NCI-H69 (cell line): ENCODE results near the gene DNAJC17.
A peak's percentile ranks its signal among the peaks of the same experiment; 100 is the strongest.

Source experiments
- DNase-seq: peaks from one replicate; lab custom pipeline; 2025; lab: John Stamatoyannopoulos, UW

DNAJC17 gene, protein sequence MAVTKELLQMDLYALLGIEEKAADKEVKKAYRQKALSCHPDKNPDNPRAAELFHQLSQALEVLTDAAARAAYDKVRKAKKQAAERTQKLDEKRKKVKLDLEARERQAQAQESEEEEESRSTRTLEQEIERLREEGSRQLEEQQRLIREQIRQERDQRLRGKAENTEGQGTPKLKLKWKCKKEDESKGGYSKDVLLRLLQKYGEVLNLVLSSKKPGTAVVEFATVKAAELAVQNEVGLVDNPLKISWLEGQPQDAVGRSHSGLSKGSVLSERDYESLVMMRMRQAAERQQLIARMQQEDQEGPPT

DNA sequence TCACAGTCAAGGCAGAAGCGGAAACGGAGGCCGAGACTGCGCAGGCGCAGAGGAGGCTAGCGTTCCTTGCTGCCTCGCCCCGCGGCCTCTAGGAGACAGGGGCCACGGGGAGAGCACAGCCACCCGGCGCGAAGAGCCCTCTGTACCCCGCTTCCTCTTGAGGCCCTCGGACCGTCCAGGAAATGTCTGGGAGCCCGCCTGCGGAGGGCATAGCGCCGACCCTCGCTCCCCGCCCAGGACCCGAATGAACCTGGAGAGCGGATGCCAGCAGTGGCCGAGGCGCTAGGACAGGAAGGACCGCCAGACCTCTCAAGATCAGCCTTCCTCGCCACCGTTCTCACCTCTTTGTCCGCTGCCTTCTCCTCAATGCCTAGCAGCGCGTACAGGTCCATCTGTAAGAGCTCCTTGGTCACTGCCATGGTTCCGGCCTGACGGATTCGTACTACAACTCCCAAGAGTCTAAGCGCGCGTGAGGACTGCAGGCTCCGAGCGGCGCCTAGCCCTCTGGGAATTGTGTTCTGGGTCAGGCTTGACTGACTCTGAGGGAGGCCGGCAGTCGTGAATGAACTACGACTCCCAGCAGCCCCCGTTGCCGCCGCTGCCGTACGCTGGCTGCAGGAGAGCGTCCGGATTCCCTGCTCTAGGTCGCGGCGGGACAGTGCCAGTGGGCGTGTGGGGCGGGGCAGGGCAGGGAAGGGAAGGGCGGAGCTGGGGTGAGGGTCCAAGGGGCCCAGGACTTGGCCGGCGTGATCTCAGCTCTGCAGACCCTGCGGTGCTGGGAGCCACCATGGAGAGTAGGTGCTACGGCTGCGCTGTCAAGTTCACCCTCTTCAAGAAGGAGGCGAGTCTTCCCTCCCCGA lies at the start of gene DNAJC17, which contains the start of gene ZFYVE19:
DNAJC17 (minus strand) TSS at position 446 of the 860 bp plus-strand sequence; CDS start at position 419, 27 bp downstream.
ZFYVE19 (plus strand) TSS at position 62 of the 860 bp plus-strand sequence; CDS start at position 563, 501 bp downstream.
- DNase-seq: peak; percentile 100

DNA sequence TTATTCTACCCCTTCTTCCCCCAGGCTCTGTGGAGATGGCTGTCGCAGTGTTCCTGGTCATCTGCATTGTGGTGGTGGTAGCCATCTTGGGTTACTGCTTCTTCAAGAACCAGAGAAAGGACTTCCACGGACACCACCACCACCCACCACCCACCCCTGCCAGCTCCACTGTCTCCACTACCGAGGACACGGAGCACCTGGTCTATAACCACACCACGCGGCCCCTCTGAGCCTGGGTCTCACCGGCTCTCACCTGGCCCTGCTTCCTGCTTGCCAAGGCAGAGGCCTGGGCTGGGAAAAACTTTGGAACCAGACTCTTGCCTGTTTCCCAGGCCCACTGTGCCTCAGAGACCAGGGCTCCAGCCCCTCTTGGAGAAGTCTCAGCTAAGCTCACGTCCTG lies 49.5 kb upstream of the DNAJC17 start:
- no peak for DNase-seq

DNA sequence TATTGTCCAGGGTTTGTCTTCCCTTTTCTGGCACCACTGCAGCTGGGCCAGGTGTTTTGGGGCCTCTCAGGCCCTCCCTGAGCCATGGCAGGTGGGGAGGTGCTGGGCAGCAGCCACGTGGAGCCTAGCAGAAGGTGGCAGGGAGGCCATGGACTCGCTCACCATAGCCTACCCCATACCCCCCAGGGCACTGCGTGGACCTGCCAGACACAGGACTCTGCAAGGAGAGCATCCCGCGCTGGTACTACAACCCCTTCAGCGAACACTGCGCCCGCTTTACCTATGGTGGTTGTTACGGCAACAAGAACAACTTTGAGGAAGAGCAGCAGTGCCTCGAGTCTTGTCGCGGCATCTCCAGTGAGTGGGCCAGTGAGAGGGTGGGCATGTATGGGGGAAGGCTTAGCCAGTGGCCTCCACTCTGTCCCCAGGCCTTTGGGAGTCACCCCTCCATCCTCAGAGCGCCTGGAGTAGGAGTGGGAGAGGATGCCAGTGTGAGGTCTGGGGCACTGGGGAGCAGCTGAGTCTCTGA lies 48.5 kb upstream of the DNAJC17 start:
- no peak for DNase-seq

DNA sequence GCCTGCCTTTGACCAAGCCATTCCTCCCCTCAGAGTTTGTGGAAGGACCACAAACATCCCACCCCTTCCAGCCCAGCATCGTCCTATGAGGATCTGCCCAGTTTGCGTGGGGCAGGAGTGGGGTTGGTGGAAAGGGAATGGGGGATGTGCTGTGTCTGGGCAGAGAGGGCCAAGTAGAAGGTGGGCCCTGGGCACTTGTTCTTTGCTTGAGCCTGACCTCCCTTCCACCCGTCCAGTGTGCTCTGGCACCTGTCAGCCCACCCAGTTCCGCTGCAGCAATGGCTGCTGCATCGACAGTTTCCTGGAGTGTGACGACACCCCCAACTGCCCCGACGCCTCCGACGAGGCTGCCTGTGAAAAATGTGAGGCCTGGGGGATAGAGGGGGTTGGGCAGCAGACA lies 46.9 kb upstream of the DNAJC17 start:
- no peak for DNase-seq

DNA sequence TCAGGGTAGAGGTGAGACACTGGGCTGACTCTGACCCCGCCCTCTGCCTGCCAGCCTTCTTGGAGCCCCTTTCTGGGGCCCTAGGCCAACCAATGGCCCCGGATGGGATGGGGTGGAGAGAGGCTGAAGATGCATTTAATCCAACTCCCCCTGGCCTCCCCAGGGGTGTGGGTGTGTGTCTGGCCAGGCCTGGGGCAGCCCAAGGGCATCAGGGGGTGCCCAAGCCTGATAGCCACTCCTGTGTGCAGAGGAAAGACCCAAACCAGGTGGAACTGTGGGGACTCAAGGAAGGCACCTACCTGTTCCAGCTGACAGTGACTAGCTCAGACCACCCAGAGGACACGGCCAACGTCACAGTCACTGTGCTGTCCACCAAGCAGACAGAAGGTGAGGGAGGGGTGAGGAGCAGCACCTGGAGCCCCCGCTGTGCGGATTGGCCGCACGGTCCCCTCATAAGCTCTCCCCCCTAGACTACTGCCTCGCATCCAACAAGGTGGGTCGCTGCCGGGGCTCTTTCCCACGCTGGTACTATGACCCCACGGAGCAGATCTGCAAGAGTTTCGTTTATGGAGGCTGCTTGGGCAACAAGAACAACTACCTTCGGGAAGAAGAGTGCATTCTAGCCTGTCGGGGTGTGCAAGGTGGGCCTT lies 46.1 kb upstream of the DNAJC17 start:
- no peak for DNase-seq

DNA sequence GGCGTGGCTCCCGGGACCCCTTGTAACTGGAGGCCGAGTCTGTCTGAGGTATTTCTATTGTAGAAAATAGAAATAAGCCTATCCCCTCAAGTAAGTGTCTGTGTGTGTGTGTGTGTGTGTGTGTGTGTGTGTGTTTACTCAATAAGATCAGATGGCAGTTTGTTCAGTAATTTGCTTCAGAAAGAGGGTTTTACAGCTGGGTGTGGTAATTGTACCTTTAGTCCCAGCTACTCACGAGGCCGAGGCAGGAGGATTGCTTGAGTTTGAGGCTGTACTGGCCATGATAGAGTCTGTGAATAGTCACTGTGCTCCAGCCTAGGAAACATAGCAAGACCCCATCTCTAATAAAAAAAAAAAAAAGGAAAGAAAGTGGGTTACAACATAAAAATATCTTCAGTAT lies 45.3 kb upstream of the DNAJC17 start:
- DNase-seq: peak; percentile 48

DNA sequence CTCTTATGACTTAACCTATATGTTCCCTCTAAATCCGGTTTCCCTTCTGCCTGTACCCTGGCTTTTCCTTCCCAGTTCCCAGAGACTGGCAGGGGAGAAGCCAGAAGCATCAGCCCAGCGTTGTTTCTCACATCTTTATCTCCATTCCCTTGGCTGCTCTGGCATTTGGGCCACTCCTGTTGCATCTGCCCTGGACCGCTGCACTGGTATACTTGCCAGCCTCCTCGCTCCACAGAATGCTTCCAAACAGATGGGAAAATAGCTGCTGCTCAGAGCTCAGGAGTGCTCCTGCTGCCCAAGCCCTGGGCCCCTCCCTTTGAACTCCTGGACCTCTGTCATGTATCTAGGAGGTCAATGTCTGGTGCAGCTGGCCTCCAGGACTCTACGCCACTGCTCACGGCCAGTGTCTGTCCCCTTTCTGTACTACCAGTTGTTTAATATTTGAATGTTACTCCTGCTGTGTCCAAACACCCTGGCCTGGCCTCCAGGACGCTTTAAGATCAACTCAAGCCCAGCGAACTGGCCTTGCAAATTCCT lies 43.4 kb upstream of the DNAJC17 start:
- DNase-seq: no peak

DNA sequence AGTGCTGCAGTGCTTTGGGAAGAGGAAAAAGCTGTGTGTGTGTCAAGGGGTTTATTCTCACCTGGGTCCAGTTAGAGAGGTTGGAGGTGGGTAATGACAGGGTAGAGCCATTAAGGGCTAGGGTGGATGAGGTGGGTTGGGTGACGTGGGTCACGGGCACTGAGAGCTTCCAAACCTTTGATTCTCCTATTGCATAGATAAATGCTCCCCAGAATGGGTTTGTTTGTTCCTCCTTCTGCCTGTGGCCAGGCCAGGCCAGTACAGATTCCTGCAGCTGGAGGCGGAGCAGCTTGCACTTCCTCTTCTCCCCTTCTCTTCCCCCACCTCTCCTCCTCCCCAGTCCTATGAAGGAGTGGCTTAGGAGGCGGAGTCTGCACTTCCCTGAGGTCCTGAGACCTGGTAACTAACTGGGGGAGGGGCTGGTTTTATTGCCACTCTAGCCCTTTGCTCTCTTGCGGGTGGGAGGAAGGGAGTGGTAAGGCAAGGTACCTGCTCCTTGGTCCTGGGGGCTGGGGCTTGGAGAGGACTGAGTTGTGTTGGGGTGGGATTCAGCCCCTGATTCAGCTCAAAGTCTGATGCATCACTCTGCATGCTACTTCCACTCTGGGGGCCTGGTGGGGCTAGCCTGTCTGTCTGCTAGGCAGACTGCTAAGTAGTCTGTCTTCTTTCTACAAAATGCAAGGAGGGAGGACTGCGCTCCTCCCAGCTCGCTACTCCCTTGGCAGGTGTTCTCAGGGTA lies 40.1 kb upstream of the DNAJC17 start:
- peak; percentile 95 for DNase-seq

DNA sequence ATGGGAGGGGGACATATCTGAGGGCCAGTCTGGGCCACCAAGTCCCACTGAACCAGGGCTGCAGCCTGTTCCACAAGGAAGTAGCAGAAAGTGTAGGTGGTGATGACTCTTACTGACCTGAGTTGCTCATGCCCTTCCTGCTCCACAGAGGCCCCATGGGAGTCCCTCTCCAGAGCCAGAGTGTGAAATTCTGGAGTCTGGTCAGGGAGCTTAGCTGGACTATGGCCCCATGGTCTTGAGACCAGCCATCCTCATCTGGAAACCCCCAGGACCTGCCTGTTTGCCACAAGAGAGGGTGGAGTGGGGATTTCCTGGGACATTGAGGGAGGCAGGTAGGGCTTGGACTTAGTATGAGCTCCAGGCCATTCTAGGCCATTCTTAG lies 39.6 kb upstream of the DNAJC17 start:
- DNase-seq: no peak

DNA sequence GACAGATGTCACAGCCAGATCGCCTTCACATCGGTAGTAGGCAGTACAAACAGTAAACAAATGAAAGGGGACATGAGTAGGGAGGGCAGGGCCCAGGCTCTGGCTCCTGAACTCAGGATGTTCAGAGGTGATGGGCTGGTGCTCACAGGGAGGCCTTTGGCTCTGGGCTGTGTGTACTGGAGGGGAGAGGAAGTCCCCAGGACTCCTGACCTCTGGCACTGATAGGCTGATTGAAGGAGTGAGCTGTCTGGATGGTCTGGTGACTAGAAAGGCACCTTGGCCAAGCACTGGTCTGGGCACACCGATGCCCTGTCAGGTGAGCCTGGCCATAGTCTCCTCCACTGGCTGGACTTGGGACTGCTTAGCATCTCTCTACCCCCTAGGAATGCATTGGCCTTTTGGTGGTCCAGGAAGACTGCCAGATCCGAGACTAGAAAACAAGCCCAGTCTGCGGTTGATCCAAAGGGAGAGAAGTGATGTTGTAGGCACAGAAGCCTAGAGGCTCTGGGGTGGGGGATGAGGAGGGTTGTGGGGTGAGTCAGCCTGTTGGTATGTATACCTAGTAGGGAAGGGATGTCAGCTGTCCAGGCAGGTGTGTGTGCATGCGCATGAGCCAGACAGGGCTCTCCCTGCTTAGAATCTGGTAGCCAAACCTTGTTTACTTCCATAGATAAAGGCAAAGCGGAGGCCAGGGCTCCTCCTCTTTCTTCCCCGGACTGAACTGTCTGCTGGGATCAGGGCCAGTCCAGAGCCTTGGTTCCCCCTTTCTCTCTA lies 38.4 kb upstream of the DNAJC17 start:
- DNase-seq: peak; percentile 69

DNA sequence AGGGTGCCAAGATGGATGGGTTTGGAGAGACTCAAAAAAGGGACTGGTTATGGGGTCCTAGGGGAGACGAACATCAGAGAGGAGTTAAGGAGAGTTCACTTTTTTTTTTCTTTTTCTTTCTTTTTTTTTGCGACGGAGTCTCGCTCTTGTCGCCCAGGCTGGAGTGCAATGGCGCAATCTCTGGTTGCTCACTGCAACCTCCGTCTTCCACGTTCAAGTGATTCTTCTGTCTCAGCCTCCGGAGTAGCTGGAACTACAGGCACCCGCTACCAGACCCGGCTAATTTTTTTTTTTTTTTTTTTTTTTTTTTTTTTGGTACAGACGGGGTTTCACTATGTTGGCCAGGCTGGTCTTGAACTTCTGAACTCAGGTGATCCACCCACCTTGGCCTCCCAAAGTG lies 37.8 kb upstream of the DNAJC17 start:
- peak; percentile 41 for DNase-seq

DNA sequence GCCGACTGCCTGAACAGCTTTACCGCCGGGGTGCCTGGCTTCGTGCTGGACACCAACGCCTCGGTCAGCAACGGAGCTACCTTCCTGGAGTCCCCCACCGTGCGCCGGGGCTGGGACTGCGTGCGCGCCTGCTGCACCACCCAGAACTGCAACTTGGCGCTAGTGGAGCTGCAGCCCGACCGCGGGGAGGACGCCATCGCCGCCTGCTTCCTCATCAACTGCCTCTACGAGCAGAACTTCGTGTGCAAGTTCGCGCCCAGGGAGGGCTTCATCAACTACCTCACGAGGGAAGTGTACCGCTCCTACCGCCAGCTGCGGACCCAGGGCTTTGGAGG lies 37.4 kb upstream of the DNAJC17 start:
- peak; percentile 73 for DNase-seq

DNA sequence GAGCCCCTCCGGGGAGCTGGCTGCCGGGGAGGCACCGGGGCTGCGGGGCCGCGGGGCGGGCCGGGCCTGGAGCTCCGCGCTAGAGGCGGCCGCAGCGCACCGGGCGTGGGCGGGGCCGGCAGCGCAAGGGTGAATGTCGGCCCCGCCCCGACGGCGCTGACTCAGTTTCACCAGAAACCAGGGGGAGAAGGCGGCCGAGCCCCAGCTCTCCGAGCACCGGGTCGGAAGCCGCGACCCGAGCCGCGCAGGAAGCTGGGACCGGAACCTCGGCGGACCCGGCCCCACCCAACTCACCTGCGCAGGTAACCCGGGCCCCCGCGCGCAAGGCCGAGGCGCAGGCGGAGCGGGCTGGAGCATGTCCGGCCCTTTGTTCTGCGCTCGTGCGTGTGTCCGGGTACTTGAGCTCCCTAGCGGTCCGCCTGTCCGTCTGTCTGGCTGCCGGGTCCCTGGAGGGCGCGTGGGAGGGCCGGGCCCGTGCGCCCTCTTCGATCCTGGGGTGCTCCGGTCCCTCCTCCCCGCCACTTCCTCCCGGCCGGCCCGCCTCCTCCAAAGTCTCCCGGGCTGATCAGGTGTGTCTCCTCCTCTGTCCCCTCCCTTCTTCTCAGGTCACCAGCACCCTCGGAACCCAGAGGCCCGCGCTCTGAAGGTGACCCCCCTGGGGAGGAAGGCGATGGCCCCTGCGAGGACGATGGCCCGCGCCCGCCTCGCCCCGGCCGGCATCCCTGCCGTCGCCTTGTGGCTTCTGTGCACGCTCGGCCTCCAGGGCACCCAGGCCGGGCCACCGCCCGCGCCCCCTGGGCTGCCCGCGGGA lies 36.8 kb upstream of the DNAJC17 start, which contains the start of gene SPINT1:
SPINT1 (plus strand) TSS at position 164 of the 811 bp plus-strand sequence; CDS start at position 671, 507 bp downstream.
- peak; percentile 82 for DNase-seq

DNA sequence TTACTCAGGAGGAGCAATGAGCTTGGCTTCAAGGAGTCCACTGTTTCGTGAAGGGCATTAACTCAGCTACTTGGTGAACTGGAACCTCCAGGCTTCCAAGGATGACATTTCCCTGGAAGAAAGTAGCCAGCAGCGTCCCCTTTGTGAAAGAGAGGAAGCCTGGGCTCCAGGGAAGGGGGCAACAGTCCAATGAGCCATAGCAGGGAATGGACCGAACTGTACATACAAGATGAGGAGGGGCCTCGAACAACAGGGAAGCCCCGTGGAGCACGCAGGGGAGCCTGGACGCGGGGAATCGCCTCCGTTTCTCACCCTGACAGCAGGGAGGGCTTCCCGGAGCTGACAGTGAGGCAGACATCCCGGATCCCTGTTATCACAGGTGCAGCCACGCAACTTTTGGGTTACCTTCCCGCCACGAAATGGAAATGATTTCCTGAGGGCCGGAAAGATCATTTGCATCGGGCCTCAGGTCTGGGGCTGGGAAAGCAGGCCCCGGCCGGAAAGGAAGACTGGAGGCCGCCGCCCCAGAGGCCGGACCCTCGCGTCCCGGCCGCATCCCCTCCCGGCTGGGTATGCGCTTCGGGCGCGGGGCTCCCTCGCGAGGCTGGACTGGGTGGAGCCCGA lies 36.1 kb upstream of the DNAJC17 start:
- no peak for DNase-seq

DNA sequence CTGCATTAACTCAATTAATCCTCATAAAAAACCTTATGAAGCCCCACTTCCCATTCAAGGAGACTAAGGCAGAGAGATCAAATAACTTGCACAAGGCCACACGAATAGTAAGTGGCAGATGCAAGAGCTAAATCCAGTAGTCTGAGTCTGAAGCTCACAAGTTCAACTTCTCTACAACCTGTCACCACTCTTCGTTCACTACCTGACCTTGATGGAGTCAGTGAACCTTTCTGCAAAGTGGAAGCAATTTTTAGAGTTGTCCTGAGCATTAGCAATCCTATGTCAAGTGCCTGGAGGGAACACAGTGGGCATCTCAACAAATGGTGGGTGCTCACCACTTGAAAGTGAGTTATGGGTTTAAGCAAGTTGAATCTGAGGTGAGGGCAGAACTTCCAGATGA lies 34.5 kb upstream of the DNAJC17 start:
- DNase-seq: no peak

DNA sequence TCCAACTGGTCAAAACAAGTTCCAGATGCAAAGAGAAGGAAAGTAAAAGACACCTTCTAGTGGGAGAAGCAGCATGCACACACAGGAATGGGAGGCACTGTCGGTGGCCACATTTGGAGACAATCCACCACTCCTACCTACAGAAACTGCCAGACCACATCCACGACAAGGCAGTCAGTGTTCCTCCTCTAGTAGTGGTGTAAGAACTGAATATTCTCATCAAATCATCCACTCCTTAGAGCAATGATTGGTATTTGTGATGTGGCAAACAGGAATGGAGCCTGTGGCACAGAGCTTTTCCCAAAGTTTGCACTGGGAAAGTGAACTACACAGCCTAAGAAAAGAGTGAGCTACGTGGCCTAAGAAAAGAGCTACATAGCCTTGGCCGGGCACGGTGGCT lies 31.5 kb upstream of the DNAJC17 start:
- no peak for DNase-seq

DNA sequence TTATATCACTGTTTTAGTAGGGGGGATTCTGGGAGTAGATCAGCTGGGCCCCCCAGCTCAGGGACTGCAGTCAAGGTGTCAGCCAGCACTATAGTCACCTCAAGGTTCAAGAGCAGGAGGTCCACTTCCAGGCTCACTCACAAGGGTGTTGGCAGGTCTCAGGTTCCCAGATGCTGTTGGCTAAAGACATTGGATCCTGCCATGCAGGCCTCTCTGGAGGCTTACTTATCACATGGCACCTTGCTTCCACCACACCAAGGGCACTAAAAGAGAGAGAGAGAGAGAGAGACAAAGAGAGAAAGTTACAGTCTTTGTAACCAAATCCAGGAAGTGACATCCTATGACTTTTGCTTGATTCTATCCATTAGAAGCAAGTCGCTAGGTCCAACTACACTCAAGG lies 28.7 kb upstream of the DNAJC17 start:
- DNase-seq: no peak

DNA sequence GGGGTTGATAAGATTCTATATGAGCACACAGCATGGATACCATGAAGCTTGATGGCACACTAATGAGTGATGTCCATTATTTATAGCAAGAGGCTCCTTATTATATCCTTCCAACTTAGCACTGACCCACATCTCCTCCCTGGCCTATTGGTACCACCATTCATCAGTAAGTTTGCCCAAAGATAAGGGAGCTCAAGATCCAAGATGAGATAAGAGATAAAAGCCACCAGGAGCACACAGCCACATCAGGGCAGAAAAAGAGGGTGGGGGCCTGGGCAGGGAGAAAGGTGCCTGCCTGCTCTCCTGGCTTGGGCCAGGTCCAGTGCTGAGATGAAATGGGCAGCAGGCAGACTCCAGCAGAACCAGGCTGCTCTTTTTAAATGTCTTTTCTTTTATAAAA lies 25.6 kb upstream of the DNAJC17 start:
- DNase-seq: no peak

DNA sequence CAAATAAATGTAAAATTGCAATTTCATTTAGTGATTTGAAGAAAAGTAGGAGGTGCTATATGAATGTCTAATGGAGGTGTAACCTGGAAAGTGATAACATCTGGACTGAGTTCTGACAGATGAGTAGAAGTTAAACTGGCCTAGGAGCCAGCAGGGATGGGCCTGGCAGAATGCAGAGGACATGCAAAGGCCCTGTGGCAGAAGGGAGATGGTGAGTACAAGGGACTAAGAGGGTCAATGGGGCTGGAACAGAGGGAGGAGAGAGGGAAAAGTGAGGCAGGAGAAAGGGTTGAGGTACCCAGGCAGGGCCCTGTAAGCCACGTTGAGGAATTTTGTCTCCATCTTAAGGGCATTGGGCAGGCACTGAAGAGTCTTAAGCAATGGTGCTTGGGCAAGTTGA lies 24.6 kb upstream of the DNAJC17 start:
- DNase-seq: no peak
